H9 (cell line): ENCODE data around the gene MKI67. TPM values are rescaled to one million over a fixed set of nuclear protein-coding genes. Genes with fewer than 3 reads are reported as not detected.

Experiments used
- DNase-seq: peaks from one replicate; pipeline ENCODE4 v3.0.0-alpha.2; 2017
- H2AFZ ChIP-seq: one replicate; pipeline ENCODE4 v1.6.1; 2013; ENCODE audit warnings: mild to moderate bottlenecking, low read length, control low read depth, moderate library complexity
- H2AK5ac ChIP-seq: 2 replicates; pipeline ENCODE4 v1.6.1; 2013; ENCODE audit warnings: low read length, control low read depth, mixed read lengths; ENCODE audit not compliant: insufficient read length
- H2BK120ac ChIP-seq: one replicate; pipeline ENCODE4 v1.6.1; 2013; ENCODE audit warnings: low read depth, mild to moderate bottlenecking, low read length, control low read depth, inconsistent platforms; ENCODE audit not compliant: poor library complexity, severe bottlenecking
- H2BK12ac ChIP-seq: 2 replicates; pipeline ENCODE4 v1.6.1; 2013; ENCODE audit warnings: low read length, control low read depth, mixed read lengths, low read depth; ENCODE audit not compliant: insufficient read length
- H2BK15ac ChIP-seq: 2 replicates; pipeline ENCODE4 v1.6.1; 2013; ENCODE audit warnings: low read depth, low read length, control low read depth
- H2BK20ac ChIP-seq: one replicate; pipeline ENCODE4 v1.6.1; 2013; ENCODE audit warnings: low read depth, mild to moderate bottlenecking, low read length, control low read depth, inconsistent platforms; ENCODE audit not compliant: poor library complexity, severe bottlenecking
- H2BK5ac ChIP-seq: 2 replicates; pipeline ENCODE4 v1.6.1; 2013; ENCODE audit warnings: low read length, control low read depth, mixed read lengths; ENCODE audit not compliant: insufficient read length
- H3K14ac ChIP-seq: 2 replicates; pipeline ENCODE4 v1.6.1; 2013; ENCODE audit warnings: low read length, control low read depth; ENCODE audit not compliant: insufficient read depth
- H3K18ac ChIP-seq: 2 replicates; pipeline ENCODE4 v1.6.1; 2013; ENCODE audit warnings: low read depth, mild to moderate bottlenecking, mixed read lengths, low read length, control low read depth; ENCODE audit not compliant: insufficient read length
- H3K23ac ChIP-seq: 2 replicates; pipeline ENCODE4 v1.6.1; 2013; ENCODE audit warnings: low read length, control low read depth, mixed read lengths, low read depth; ENCODE audit not compliant: insufficient read length
- H3K23me2 ChIP-seq: 2 replicates; pipeline ENCODE4 v1.6.1; 2013; ENCODE audit warnings: low read depth, mild to moderate bottlenecking, mixed read lengths, low read length, control low read depth; ENCODE audit not compliant: insufficient read length, poor library complexity, severe bottlenecking
- H3K27ac ChIP-seq: 2 replicates; pipeline ENCODE4 v1.5.1; 2013; ENCODE audit warnings: low read length, control low read depth, mixed read lengths, low read depth; ENCODE audit not compliant: insufficient read length
- H3K27me3 ChIP-seq: 2 replicates; pipeline ENCODE4 v1.6.1; 2013; ENCODE audit warnings: low read length, control low read depth, inconsistent platforms; ENCODE audit not compliant: insufficient read depth
- H3K4ac ChIP-seq: 2 replicates; pipeline ENCODE4 v1.6.1; 2013; ENCODE audit warnings: low read depth, mild to moderate bottlenecking, control low read depth, inconsistent platforms, low read length, moderate library complexity
- H3K4me1 ChIP-seq: 2 replicates; pipeline ENCODE4 v1.6.1; 2013; ENCODE audit warnings: low read length, control low read depth, inconsistent platforms; ENCODE audit not compliant: insufficient read depth
- H3K4me2 ChIP-seq: 2 replicates; pipeline ENCODE4 v1.6.1; 2013; ENCODE audit warnings: low read length, control low read depth, mixed read lengths; ENCODE audit not compliant: insufficient read length, insufficient read depth
- H3K56ac ChIP-seq: 2 replicates; pipeline ENCODE4 v1.6.1; 2013; ENCODE audit warnings: low read depth, mild to moderate bottlenecking, mixed read lengths, low read length, control low read depth; ENCODE audit not compliant: insufficient read length
- H3K79me1 ChIP-seq: 2 replicates; pipeline ENCODE4 v1.6.1; 2013; ENCODE audit warnings: low read depth, mild to moderate bottlenecking, moderate library complexity, low read length, control low read depth, inconsistent platforms; ENCODE audit not compliant: insufficient read depth, poor library complexity, severe bottlenecking
- H3K79me2 ChIP-seq: 2 replicates; pipeline ENCODE4 v1.6.1; 2013; ENCODE audit warnings: low read length, control low read depth, inconsistent platforms; ENCODE audit not compliant: insufficient read depth
- H3K9ac ChIP-seq: 2 replicates; pipeline ENCODE4 v1.6.1; 2013; ENCODE audit warnings: low read length, control low read depth, mixed read lengths; ENCODE audit not compliant: insufficient read length; ENCODE audit errors: extremely low read depth
- H3K9me3 ChIP-seq: one replicate; pipeline ENCODE4 v1.6.1; 2013; ENCODE audit warnings: low read depth, low read length, inconsistent platforms; ENCODE audit not compliant: control insufficient read depth
- H3T11ph ChIP-seq: one replicate; pipeline ENCODE4 v1.6.1; 2013; ENCODE audit warnings: mild to moderate bottlenecking, low read length, control low read depth, inconsistent platforms
- H4K20me1 ChIP-seq: one replicate; pipeline ENCODE4 v1.6.1; 2013; ENCODE audit not compliant: control insufficient read depth, insufficient read length, insufficient read depth
- H4K5ac ChIP-seq: 2 replicates; pipeline ENCODE4 v1.6.1; 2013; ENCODE audit warnings: low read depth, mild to moderate bottlenecking, mixed read lengths, low read length, control low read depth; ENCODE audit not compliant: insufficient read length
- H4K8ac ChIP-seq: replicated peaks from 2 replicates; pipeline ENCODE4 v1.6.1; 2013; ENCODE audit warnings: low read length, control low read depth, mixed read lengths, low read depth; ENCODE audit not compliant: insufficient read length
- H4K91ac ChIP-seq: 2 replicates; pipeline ENCODE4 v1.6.1; 2013; ENCODE audit warnings: low read depth, mild to moderate bottlenecking, moderate library complexity, mixed read lengths, low read length, control low read depth; ENCODE audit not compliant: insufficient read length
- H3K27ac Mint-ChIP-seq, 3 experiments: 2 replicates in 2 of 3; 3 replicates in 1 of 3; pipeline ENCODE4 v1.8.0; 2020 to 2021; ENCODE audit warnings: mixed read lengths in 3 of 3, mild to moderate bottlenecking in 1 of 3, moderate library complexity in 1 of 3
- H3K27me3 Mint-ChIP-seq: 2 replicates; pipeline ENCODE4 v1.8.0; 2021; ENCODE audit warnings: low read depth, mild to moderate bottlenecking, moderate library complexity, mixed read lengths
- H3K36me3 Mint-ChIP-seq, 3 experiments: 2 replicates in 2 of 3; 3 replicates in 1 of 3; pipeline ENCODE4 v1.8.0; 2020 to 2021; ENCODE audit warnings: low read depth in 3 of 3, mixed read lengths in 3 of 3; ENCODE audit not compliant: insufficient read depth in 1 of 3
- H3K4me1 Mint-ChIP-seq, 2 experiments: 2 replicates each; pipeline ENCODE4 v1.8.0; 2020; ENCODE audit warnings: mixed read lengths in 2 of 2
- H3K4me3 Mint-ChIP-seq, 2 experiments: 2 replicates in 1 of 2; 3 replicates in 1 of 2; pipeline ENCODE4 v1.8.0; 2020 to 2021; ENCODE audit warnings: mild to moderate bottlenecking in 2 of 2, mixed read lengths in 2 of 2, moderate library complexity in 1 of 2
- H3K9me3 Mint-ChIP-seq, 2 experiments: 2 replicates in 1 of 2; 3 replicates in 1 of 2; pipeline ENCODE4 v1.8.0; 2020; ENCODE audit warnings: mild to moderate bottlenecking in 2 of 2, mixed read lengths in 2 of 2, moderate library complexity in 1 of 2
- WGBS: extraction: QIAGEN DNeasy Blood & Tissue Kit; methylation state at CpG from one replicate; pipeline ENCODE4 v1.1.7; 2013; ENCODE audit warnings: missing lambda C conversion rate, low lambda C conversion rate, mixed read lengths; ENCODE audit not compliant: insufficient read length; ENCODE audit errors: extremely low coverage; 5-methylcytosine and 5-hydroxymethylcytosine counted together
- total RNA-seq: library from RNA; stranded (reverse); gene quantifications from 2 replicates; pipeline ENCODE4 v1.2.1, GENCODE V29; 2021
- TF ChIP-seq, protein P1 (sequence below): fragments of 200-600 bp; sonication (generic); conservative IDR thresholded peaks from 3 replicates; pipeline ENCODE4 v1.8.0; 2021; ENCODE audit warnings: antibody characterized with exemption, mild to moderate bottlenecking

Gene MKI67
- total RNA-seq, 1 experiment from 2014 or later, result 108 TPM

DNA sequence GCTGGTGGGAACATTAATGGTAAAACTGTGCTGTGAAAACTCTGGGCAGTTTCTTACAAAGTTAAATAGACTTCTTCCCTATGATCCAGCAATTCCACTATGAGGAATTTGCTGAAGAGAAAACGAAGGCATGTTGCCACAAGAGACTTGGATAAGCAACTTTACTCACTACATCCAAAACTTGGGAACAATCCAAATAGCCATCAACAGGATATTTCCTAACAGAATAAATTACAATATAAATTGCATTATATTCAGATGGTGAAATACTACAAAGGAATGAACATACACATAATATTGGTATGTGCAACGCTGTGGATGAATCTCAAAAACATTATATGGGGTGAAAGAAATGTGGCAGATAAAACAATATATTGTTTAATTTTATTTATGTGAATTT lies 21.4 kb upstream of the MKI67 start:
- no peak overlapping the region for H2BK12ac ChIP-seq
- H2BK20ac ChIP-seq, result no peak overlapping the region
- no peak overlapping the region for H2BK5ac ChIP-seq
- H2AK5ac ChIP-seq, result no peak overlapping the region
- H3K79me2 ChIP-seq, result no peaks in the 10 kb centered on the region
- H3K36me3 Mint-ChIP-seq, result no peaks in the 10 kb centered on the region
- no peak overlapping the region for H3K9ac ChIP-seq
- H3K23ac ChIP-seq, result no peak overlapping the region
- no peaks in the 10 kb centered on the region for H4K20me1 ChIP-seq
- H4K8ac ChIP-seq, result no peak overlapping the region
- no peak overlapping the region for H3K18ac ChIP-seq
- H3K27ac Mint-ChIP-seq, result no peak overlapping the region
- H3K9me3 ChIP-seq, result no peaks in the 10 kb centered on the region
- WGBS, result no CpG with 5 or more reads among the region's 2 CpGs
- H3K56ac ChIP-seq, result no peak overlapping the region
- H2AFZ ChIP-seq, result no peak overlapping the region
- DNase-seq, result no peak
- H3T11ph ChIP-seq, result no peak overlapping the region
- peaks cover 43% of the 10 kb centered on the region for H3K27me3 Mint-ChIP-seq
- no peak overlapping the region for H3K4me2 ChIP-seq
- H3K79me1 ChIP-seq, result no peaks in the 10 kb centered on the region
- no peak overlapping the region for H2BK120ac ChIP-seq
- peaks cover 0 to 2% of the 10 kb centered on the region in 2 experiments; a peak in 1 of 5 replicates for H3K9me3 Mint-ChIP-seq
- no peak overlapping the region for H3K27ac ChIP-seq
- no peak overlapping the region for H2BK15ac ChIP-seq
- no peak overlapping the region for H3K14ac ChIP-seq
- H3K27me3 ChIP-seq, result no peaks in the 10 kb centered on the region
- H3K23me2 ChIP-seq, result no peaks in the 10 kb centered on the region
- H3K4me3 Mint-ChIP-seq, result no peak overlapping the region
- no peak overlapping the region for H4K91ac ChIP-seq
- H4K5ac ChIP-seq, result no peak overlapping the region
- H3K4me1 Mint-ChIP-seq, result peaks cover 12 to 14% of the 10 kb centered on the region in 2 experiments
- H3K4ac ChIP-seq, result no peak overlapping the region
- H3K4me1 ChIP-seq, result no peaks in the 10 kb centered on the region
- TF ChIP-seq, protein P1, sequence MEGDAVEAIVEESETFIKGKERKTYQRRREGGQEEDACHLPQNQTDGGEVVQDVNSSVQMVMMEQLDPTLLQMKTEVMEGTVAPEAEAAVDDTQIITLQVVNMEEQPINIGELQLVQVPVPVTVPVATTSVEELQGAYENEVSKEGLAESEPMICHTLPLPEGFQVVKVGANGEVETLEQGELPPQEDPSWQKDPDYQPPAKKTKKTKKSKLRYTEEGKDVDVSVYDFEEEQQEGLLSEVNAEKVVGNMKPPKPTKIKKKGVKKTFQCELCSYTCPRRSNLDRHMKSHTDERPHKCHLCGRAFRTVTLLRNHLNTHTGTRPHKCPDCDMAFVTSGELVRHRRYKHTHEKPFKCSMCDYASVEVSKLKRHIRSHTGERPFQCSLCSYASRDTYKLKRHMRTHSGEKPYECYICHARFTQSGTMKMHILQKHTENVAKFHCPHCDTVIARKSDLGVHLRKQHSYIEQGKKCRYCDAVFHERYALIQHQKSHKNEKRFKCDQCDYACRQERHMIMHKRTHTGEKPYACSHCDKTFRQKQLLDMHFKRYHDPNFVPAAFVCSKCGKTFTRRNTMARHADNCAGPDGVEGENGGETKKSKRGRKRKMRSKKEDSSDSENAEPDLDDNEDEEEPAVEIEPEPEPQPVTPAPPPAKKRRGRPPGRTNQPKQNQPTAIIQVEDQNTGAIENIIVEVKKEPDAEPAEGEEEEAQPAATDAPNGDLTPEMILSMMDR, result no peak
